Activated CD8-positive, alpha-beta memory T cell treated with anti-CD3 and anti-CD28 coated beads, Interleukin-2, amount 50 U/mL, for 24 hours (primary cell): Measurements from ENCODE around the gene KRTAP5-3.
"Not testable (repeated sequence)": the region's sequence is repeated elsewhere in the genome, so short reads cannot be mapped to it uniquely, and the experiment has no call there.

Experiments
- DNase-seq: peaks from one replicate; pipeline ENCODE4 v3.0.0-alpha.2; 2020; ENCODE audit errors: extremely low read depth

The KRTAP5-3 gene

GRCh38 chr11:1582909-1583308 is 25.4 kb downstream of the KRTAP5-3 start:
- not testable (repeated sequence) for DNase-seq

- no peak for DNase-seq
Measured at GRCh38 chr11:1581976-1582375, 26.3 kb downstream of the KRTAP5-3 start.

- DNase-seq, result no peak
Measured at GRCh38 chr11:1576825-1577224, 31.4 kb downstream of the KRTAP5-3 start.

- DNase-seq, result not testable (repeated sequence)
Measured at GRCh38 chr11:1575756-1576155, 32.5 kb downstream of the KRTAP5-3 start.

GRCh38 chr11:1574933-1575242 is 33.4 kb downstream of the KRTAP5-3 start:
- no peak for DNase-seq

- DNase-seq, result no peak
Measured at GRCh38 chr11:1574238-1574932, 33.9 kb downstream of the KRTAP5-3 start.

- DNase-seq, result no peak
Measured at GRCh38 chr11:1573903-1574237, 34.4 kb downstream of the KRTAP5-3 start.

- no peak for DNase-seq
Measured at GRCh38 chr11:1573077-1573902, 35.0 kb downstream of the KRTAP5-3 start.

GRCh38 chr11:1572197-1573076 is 35.8 kb downstream of the KRTAP5-3 start, which contains the start of gene DUSP8:
Gene DUSP8, minus strand, starts transcription at chr11:1572271. Its CDS starts 6,445 bp downstream, at chr11:1565826.
- DNase-seq, result peak; percentile 72

GRCh38 chr11:1571760-1572196 is 36.5 kb downstream of the KRTAP5-3 start:
- DNase-seq, result no peak

- no peak for DNase-seq
Measured at GRCh38 chr11:1570896-1571759, 37.1 kb downstream of the KRTAP5-3 start.

GRCh38 chr11:1570531-1570895 is 37.8 kb downstream of the KRTAP5-3 start:
- DNase-seq, result no peak

- no peak for DNase-seq
Measured at GRCh38 chr11:1570001-1570453, 38.2 kb downstream of the KRTAP5-3 start.

GRCh38 chr11:1569251-1569780 is 38.9 kb downstream of the KRTAP5-3 start:
- DNase-seq, result no peak

- DNase-seq, result no peak
Measured at GRCh38 chr11:1568441-1568911, 39.8 kb downstream of the KRTAP5-3 start.

GRCh38 chr11:1567721-1568100 is 40.6 kb downstream of the KRTAP5-3 start:
- DNase-seq, result no peak

- DNase-seq, result no peak
Measured at GRCh38 chr11:1567052-1567720, 41.1 kb downstream of the KRTAP5-3 start.

- DNase-seq, result no peak
Measured at GRCh38 chr11:1566381-1567051, 41.7 kb downstream of the KRTAP5-3 start.

GRCh38 chr11:1565904-1566247 is 42.4 kb downstream of the KRTAP5-3 start:
- no peak for DNase-seq
